Stimulated activated naive CD8-positive, alpha-beta T cell treated with anti-CD3 and anti-CD28 coated beads, Interleukin-15, amount 100 ng/mL, for 72 hours (primary cell): ENCODE results near the gene MOK.
"Not testable (repeated sequence)": the region's sequence is repeated elsewhere in the genome, so short reads cannot be mapped to it uniquely, and the experiment has no call there.

ENCODE experiments used
- ATAC-seq: fragments of 150-1000 bp; cut with Tn5 transposase; 2 replicates; pipeline ENCODE4 v1.10.0; 2021; ENCODE audit warnings: mild to moderate bottlenecking, moderate library complexity
- DNase-seq, 2 donors: peaks; one replicate each; pipeline ENCODE4 v3.0.0; 2021 to 2022
- H3K27ac Mint-ChIP-seq, 2 donors: one replicate each; pipeline ENCODE4 v1.8.0; 2022; ENCODE audit warnings: mild to moderate bottlenecking in 2 of 2, mixed read lengths in 2 of 2, moderate library complexity in 2 of 2
- H3K27me3 Mint-ChIP-seq: one replicate; pipeline ENCODE4 v1.8.0; 2022; ENCODE audit warnings: mixed read lengths
- H3K4me1 Mint-ChIP-seq: one replicate; pipeline ENCODE4 v1.8.0; 2022; ENCODE audit warnings: mild to moderate bottlenecking, mixed read lengths
- H3K4me3 Mint-ChIP-seq, 2 donors: one replicate each; pipeline ENCODE4 v1.8.0; 2022; ENCODE audit warnings: mild to moderate bottlenecking in 2 of 2, mixed read lengths in 2 of 2, moderate library complexity in 1 of 2
- H3K9me3 Mint-ChIP-seq, 2 donors: one replicate each; pipeline ENCODE4 v1.8.0; 2022; ENCODE audit warnings: mixed read lengths in 2 of 2

The MOK gene

GRCh38 chr14:102249981-102250380 lies 55.0 kb downstream of the MOK start:
- no peak for ATAC-seq

GRCh38 chr14:102249041-102249440 lies 55.9 kb downstream of the MOK start:
- no peak overlapping the region for H3K27ac Mint-ChIP-seq
- no peak for ATAC-seq
- DNase-seq = no peak
- H3K9me3 Mint-ChIP-seq = no peaks in the 10 kb centered on the region
- no peaks in the 10 kb centered on the region for H3K4me1 Mint-ChIP-seq
- no peak overlapping the region for H3K4me3 Mint-ChIP-seq
- no peaks in the 10 kb centered on the region for H3K27me3 Mint-ChIP-seq

More at GRCh38 chr14:102249981-102250380, 55.0 kb downstream of the MOK start:
- H3K4me1 Mint-ChIP-seq = no peaks in the 10 kb centered on the region
- H3K27ac Mint-ChIP-seq = no peak overlapping the region
- H3K9me3 Mint-ChIP-seq = no peaks in the 10 kb centered on the region
- no peak for DNase-seq
- H3K4me3 Mint-ChIP-seq = no peak overlapping the region
- H3K27me3 Mint-ChIP-seq = no peaks in the 10 kb centered on the region

GRCh38 chr14:102248121-102248520 lies 56.8 kb downstream of the MOK start:
- no peaks in the 10 kb centered on the region for H3K27me3 Mint-ChIP-seq
- no peak overlapping the region for H3K27ac Mint-ChIP-seq
- H3K4me3 Mint-ChIP-seq = no peak overlapping the region
- H3K4me1 Mint-ChIP-seq = no peaks in the 10 kb centered on the region
- DNase-seq (no peak), ATAC-seq (no peak)
- H3K9me3 Mint-ChIP-seq = no peaks in the 10 kb centered on the region

- Mint-ChIP-seq H3K4me3 (no peak overlapping the region), H3K9me3 (no peaks in the 10 kb centered on the region), H3K27me3 (no peaks in the 10 kb centered on the region), H3K4me1 (no peaks in the 10 kb centered on the region), H3K27ac (no peak overlapping the region)
- ATAC-seq = no peak
- no peak for DNase-seq
Observed at GRCh38 chr14:102246071-102246470, 58.9 kb downstream of the MOK start.

- not testable (repeated sequence) for ATAC-seq
Observed at GRCh38 chr14:102243795-102244194, 61.2 kb downstream of the MOK start.

GRCh38 chr14:102241147-102241546 lies 63.8 kb downstream of the MOK start:
- H3K9me3 Mint-ChIP-seq = no peaks in the 10 kb centered on the region
- H3K27me3 Mint-ChIP-seq = no peaks in the 10 kb centered on the region
- no peak for ATAC-seq
- DNase-seq = no peak
- H3K4me3 Mint-ChIP-seq = no peak overlapping the region
- no peaks in the 10 kb centered on the region for H3K4me1 Mint-ChIP-seq
- no peak overlapping the region for H3K27ac Mint-ChIP-seq

More at GRCh38 chr14:102243795-102244194, 61.2 kb downstream of the MOK start:
- not testable (repeated sequence) for H3K27ac Mint-ChIP-seq, H3K9me3 Mint-ChIP-seq, H3K4me1 Mint-ChIP-seq, H3K27me3 Mint-ChIP-seq, DNase-seq, H3K4me3 Mint-ChIP-seq

- peak overlapping the region in 1 of 2 donors; percentile 47 for H3K27ac Mint-ChIP-seq
Observed at GRCh38 chr14:102240481-102240880, 64.5 kb downstream of the MOK start.

GRCh38 chr14:102239231-102239630 lies 65.7 kb downstream of the MOK start:
- Mint-ChIP-seq H3K4me1 (no peaks in the 10 kb centered on the region), H3K27ac (no peak overlapping the region), H3K27me3 (no peaks in the 10 kb centered on the region), H3K9me3 (no peaks in the 10 kb centered on the region), H3K4me3 (no peak overlapping the region)
- ATAC-seq (no peak), DNase-seq (no peak)

More at GRCh38 chr14:102240481-102240880, 64.5 kb downstream of the MOK start:
- not testable (repeated sequence) for H3K9me3 Mint-ChIP-seq, DNase-seq, ATAC-seq, H3K4me3 Mint-ChIP-seq, H3K4me1 Mint-ChIP-seq, H3K27me3 Mint-ChIP-seq

- no peaks in the 10 kb centered on the region for H3K9me3 Mint-ChIP-seq
- H3K4me1 Mint-ChIP-seq = no peaks in the 10 kb centered on the region
- H3K27ac Mint-ChIP-seq = no peak overlapping the region
- ATAC-seq = no peak
- no peak for DNase-seq
- H3K4me3 Mint-ChIP-seq = no peak overlapping the region
- no peaks in the 10 kb centered on the region for H3K27me3 Mint-ChIP-seq
Observed at GRCh38 chr14:102238766-102239165, 66.2 kb downstream of the MOK start.

- no peak overlapping the region for H3K27ac Mint-ChIP-seq
- H3K9me3 Mint-ChIP-seq = no peaks in the 10 kb centered on the region
- no peak for ATAC-seq
- DNase-seq = no peak
- H3K4me1 Mint-ChIP-seq = no peaks in the 10 kb centered on the region
- H3K27me3 Mint-ChIP-seq = no peaks in the 10 kb centered on the region
- no peak overlapping the region for H3K4me3 Mint-ChIP-seq
Observed at GRCh38 chr14:102238131-102238530, 66.8 kb downstream of the MOK start.

GRCh38 chr14:102236026-102236425 lies 68.9 kb downstream of the MOK start:
- no peaks in the 10 kb centered on the region for H3K9me3 Mint-ChIP-seq
- no peak for ATAC-seq
- no peak overlapping the region for H3K27ac Mint-ChIP-seq
- DNase-seq = no peak
- H3K4me1 Mint-ChIP-seq = no peaks in the 10 kb centered on the region
- H3K27me3 Mint-ChIP-seq = no peaks in the 10 kb centered on the region
- no peak overlapping the region for H3K4me3 Mint-ChIP-seq

- Mint-ChIP-seq H3K27me3 (no peaks in the 10 kb centered on the region), H3K9me3 (no peaks in the 10 kb centered on the region), H3K4me1 (no peaks in the 10 kb centered on the region), H3K27ac (no peak overlapping the region), H3K4me3 (no peak overlapping the region)
- peak; percentile 99 for ATAC-seq
- DNase-seq = peak; percentile 75 to 85
Observed at GRCh38 chr14:102235275-102235897, 69.6 kb downstream of the MOK start.

GRCh38 chr14:102234331-102235264 lies 70.4 kb downstream of the MOK start:
- H3K4me1 Mint-ChIP-seq = no peaks in the 10 kb centered on the region
- H3K27ac Mint-ChIP-seq = no peak overlapping the region
- no peaks in the 10 kb centered on the region for H3K27me3 Mint-ChIP-seq
- DNase-seq (no peak), ATAC-seq (peak; percentile 34)
- no peaks in the 10 kb centered on the region for H3K9me3 Mint-ChIP-seq
- no peak overlapping the region for H3K4me3 Mint-ChIP-seq

GRCh38 chr14:102233081-102233480 lies 71.9 kb downstream of the MOK start:
- H3K4me3 Mint-ChIP-seq = no peak overlapping the region
- H3K27ac Mint-ChIP-seq = no peak overlapping the region
- DNase-seq (no peak), ATAC-seq (no peak)
- H3K27me3 Mint-ChIP-seq = no peaks in the 10 kb centered on the region
- H3K9me3 Mint-ChIP-seq = no peaks in the 10 kb centered on the region
- no peaks in the 10 kb centered on the region for H3K4me1 Mint-ChIP-seq

GRCh38 chr14:102232348-102232625 lies 72.7 kb downstream of the MOK start:
- DNase-seq (no peak), ATAC-seq (no peak)
- Mint-ChIP-seq H3K27me3 (no peaks in the 10 kb centered on the region), H3K4me3 (no peak overlapping the region), H3K27ac (no peak overlapping the region), H3K9me3 (no peaks in the 10 kb centered on the region), H3K4me1 (no peaks in the 10 kb centered on the region)

- Mint-ChIP-seq H3K27me3 (no peaks in the 10 kb centered on the region), H3K4me1 (no peaks in the 10 kb centered on the region), H3K4me3 (no peak overlapping the region), H3K9me3 (no peaks in the 10 kb centered on the region), H3K27ac (no peak overlapping the region)
- ATAC-seq (no peak), DNase-seq (no peak)
Observed at GRCh38 chr14:102231476-102232347, 73.3 kb downstream of the MOK start.
